Measurements from ENCODE around the gene DNMT1. TPM values are rescaled to one million over a fixed set of nuclear protein-coding genes. Genes with fewer than 3 reads are reported as not detected.

The DNMT1 gene
- total RNA-seq, 1 experiment from 2014 or later, result 227 TPM

DNA sequence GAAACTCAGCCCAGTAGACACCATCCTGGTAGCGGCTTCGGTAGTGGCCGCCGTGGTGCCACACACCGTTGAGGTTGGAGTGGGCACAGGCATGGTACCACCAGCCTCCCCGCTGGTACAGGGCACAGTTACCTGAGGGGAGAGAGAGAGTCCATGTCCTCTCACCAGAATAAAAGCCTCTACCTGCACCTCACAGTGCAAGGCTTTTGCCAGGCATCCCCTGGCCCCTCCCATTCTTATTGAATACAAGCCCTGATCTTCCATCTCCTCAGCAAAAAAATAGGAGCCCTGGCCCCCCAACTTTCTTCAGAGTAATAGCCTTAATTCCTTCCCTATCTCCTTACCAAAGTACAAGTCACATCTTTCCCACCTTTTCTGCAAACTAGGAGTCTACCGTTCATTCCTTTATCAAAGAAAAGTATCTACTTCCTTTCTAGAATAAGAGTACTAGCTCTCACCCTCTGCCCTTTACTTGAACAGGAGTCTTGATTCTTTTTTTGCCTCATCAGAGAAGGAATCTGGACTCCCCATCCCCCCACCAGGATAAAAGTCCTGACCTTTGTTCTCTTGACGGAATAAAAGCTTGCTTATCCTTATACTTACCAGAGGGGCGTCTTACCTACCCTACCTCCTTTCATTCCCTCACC, 102.0 kb downstream of the DNMT1 start:
- Histone ChIP-seq H3K4me1 (ENCODE audit: insufficient read depth, low read length) (no peaks in the 10 kb centered on the region), H2BK12ac (ENCODE audit: insufficient read length, low read depth, low read length) (no peak overlapping the region), H4K8ac (replicated peaks; ENCODE audit: insufficient read length, low read depth, low read length) (no peak overlapping the region), H3K9me3 (ENCODE audit: control insufficient read depth, low read depth, low read length) (no peaks in the 10 kb centered on the region), H3K79me2 (ENCODE audit: insufficient read depth, low read length) (no peaks in the 10 kb centered on the region), H4K20me1 (ENCODE audit: control insufficient read depth, insufficient read depth, insufficient read length) (no peaks in the 10 kb centered on the region), H3K18ac (ENCODE audit: insufficient read length, low read depth, low read length) (no peak overlapping the region), H2BK20ac (ENCODE audit: low read depth, low read length, poor library complexity, severe bottlenecking) (no peak overlapping the region), H3K23ac (ENCODE audit: insufficient read length, low read depth, low read length) (no peak overlapping the region), H3K79me1 (ENCODE audit: insufficient read depth, low read depth, low read length, poor library complexity, severe bottlenecking) (no peaks in the 10 kb centered on the region), H3K56ac (ENCODE audit: insufficient read length, low read depth, low read length) (no peak overlapping the region), H3K27ac (ENCODE audit: insufficient read length, low read depth, low read length) (no peak overlapping the region), H4K91ac (ENCODE audit: insufficient read length, low read depth, low read length) (no peak overlapping the region), H3K23me2 (ENCODE audit: insufficient read length, low read depth, low read length, poor library complexity, severe bottlenecking) (peaks cover 3% of the 10 kb centered on the region), H4K5ac (ENCODE audit: insufficient read length, low read depth, low read length) (no peak overlapping the region), H2AFZ (ENCODE audit: low read length) (no peak overlapping the region), H3K27me3 (ENCODE audit: insufficient read depth, low read length) (peaks cover 3% of the 10 kb centered on the region), H3T11ph (ENCODE audit: low read length) (no peak overlapping the region), H3K4me2 (ENCODE audit: insufficient read depth, insufficient read length, low read length) (no peak overlapping the region), H2BK15ac (ENCODE audit: low read depth, low read length) (no peak overlapping the region), H3K14ac (ENCODE audit: insufficient read depth, low read length) (no peak overlapping the region), H2BK120ac (ENCODE audit: low read depth, low read length, poor library complexity, severe bottlenecking) (no peak overlapping the region), H2AK5ac (ENCODE audit: insufficient read length, low read length) (no peak overlapping the region), H2BK5ac (ENCODE audit: insufficient read length, low read length) (no peak overlapping the region), H3K9ac (ENCODE audit: extremely low read depth, insufficient read length, low read length) (no peak overlapping the region), H3K4ac (ENCODE audit: low read depth, low read length) (no peak overlapping the region)
- H3K36me3 Mint-ChIP-seq (ENCODE audit: insufficient read depth in 1 of 3, low read depth in 3 of 3), result peaks cover 4 to 21% (median 11%) of the 10 kb centered on the region in 3 experiments
- H3K9me3 Mint-ChIP-seq, result peaks cover 0 to 3% of the 10 kb centered on the region in 2 experiments; a peak in 1 of 5 replicates
- DNase-seq, result no peak
- peaks cover 38% of the 10 kb centered on the region for H3K27me3 Mint-ChIP-seq (ENCODE audit: low read depth)
- TF ChIP-seq, protein P1, sequence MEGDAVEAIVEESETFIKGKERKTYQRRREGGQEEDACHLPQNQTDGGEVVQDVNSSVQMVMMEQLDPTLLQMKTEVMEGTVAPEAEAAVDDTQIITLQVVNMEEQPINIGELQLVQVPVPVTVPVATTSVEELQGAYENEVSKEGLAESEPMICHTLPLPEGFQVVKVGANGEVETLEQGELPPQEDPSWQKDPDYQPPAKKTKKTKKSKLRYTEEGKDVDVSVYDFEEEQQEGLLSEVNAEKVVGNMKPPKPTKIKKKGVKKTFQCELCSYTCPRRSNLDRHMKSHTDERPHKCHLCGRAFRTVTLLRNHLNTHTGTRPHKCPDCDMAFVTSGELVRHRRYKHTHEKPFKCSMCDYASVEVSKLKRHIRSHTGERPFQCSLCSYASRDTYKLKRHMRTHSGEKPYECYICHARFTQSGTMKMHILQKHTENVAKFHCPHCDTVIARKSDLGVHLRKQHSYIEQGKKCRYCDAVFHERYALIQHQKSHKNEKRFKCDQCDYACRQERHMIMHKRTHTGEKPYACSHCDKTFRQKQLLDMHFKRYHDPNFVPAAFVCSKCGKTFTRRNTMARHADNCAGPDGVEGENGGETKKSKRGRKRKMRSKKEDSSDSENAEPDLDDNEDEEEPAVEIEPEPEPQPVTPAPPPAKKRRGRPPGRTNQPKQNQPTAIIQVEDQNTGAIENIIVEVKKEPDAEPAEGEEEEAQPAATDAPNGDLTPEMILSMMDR (conservative IDR thresholded peaks at IDR 0.05), result no peak
- H3K27ac Mint-ChIP-seq, result no peak overlapping the region
- WGBS (ENCODE audit: extremely low coverage, insufficient read length, low lambda C conversion rate), result no CpG with 5 or more reads among the region's 9 CpGs
- H3K4me1 Mint-ChIP-seq, result no peaks in the 10 kb centered on the region
- H3K4me3 Mint-ChIP-seq, result no peak overlapping the region

Measured in H9 (cell line).